ENCODE measurements around the gene TACR2.

The TACR2 gene

GRCh38 chr10:69403519-69403918 is 13.2 kb downstream of the TACR2 start:
- DNase-seq (ENCODE audit: low read depth) = no peak
- H3K4me3 ChIP-seq (ENCODE audit: low read depth, low read length) = no peak overlapping the region
- TF ChIP-seq, protein P1, sequence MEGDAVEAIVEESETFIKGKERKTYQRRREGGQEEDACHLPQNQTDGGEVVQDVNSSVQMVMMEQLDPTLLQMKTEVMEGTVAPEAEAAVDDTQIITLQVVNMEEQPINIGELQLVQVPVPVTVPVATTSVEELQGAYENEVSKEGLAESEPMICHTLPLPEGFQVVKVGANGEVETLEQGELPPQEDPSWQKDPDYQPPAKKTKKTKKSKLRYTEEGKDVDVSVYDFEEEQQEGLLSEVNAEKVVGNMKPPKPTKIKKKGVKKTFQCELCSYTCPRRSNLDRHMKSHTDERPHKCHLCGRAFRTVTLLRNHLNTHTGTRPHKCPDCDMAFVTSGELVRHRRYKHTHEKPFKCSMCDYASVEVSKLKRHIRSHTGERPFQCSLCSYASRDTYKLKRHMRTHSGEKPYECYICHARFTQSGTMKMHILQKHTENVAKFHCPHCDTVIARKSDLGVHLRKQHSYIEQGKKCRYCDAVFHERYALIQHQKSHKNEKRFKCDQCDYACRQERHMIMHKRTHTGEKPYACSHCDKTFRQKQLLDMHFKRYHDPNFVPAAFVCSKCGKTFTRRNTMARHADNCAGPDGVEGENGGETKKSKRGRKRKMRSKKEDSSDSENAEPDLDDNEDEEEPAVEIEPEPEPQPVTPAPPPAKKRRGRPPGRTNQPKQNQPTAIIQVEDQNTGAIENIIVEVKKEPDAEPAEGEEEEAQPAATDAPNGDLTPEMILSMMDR (IDR thresholded peaks at IDR 0.05; ENCODE audit: control insufficient read depth, extremely low read depth, insufficient read depth) = no peak

- no peak for DNase-seq (ENCODE audit: low read depth)
- TF ChIP-seq, protein P1 (IDR thresholded peaks at IDR 0.05; ENCODE audit: control insufficient read depth, extremely low read depth, insufficient read depth) = no peak
- H3K4me3 ChIP-seq (ENCODE audit: low read depth, low read length) = no peak overlapping the region
Observed at GRCh38 chr10:69403066-69403465, 13.7 kb downstream of the TACR2 start.

- no peak overlapping the region for H3K4me3 ChIP-seq (ENCODE audit: low read depth, low read length)
- DNase-seq (ENCODE audit: low read depth) = no peak
- TF ChIP-seq, protein P1 (IDR thresholded peaks at IDR 0.05; ENCODE audit: control insufficient read depth, extremely low read depth, insufficient read depth) = no peak
Observed at GRCh38 chr10:69402386-69402785, 14.3 kb downstream of the TACR2 start.

- DNase-seq (ENCODE audit: low read depth) = no peak
- no peak overlapping the region for H3K4me3 ChIP-seq (ENCODE audit: low read depth, low read length)
- TF ChIP-seq, protein P1 (IDR thresholded peaks at IDR 0.05; ENCODE audit: control insufficient read depth, extremely low read depth, insufficient read depth) = no peak
Observed at GRCh38 chr10:69401416-69401815, 15.3 kb downstream of the TACR2 start.

- TF ChIP-seq, protein P1 (IDR thresholded peaks at IDR 0.05; ENCODE audit: control insufficient read depth, extremely low read depth, insufficient read depth) = no peak
- no peak overlapping the region for H3K4me3 ChIP-seq (ENCODE audit: low read depth, low read length)
- DNase-seq (ENCODE audit: low read depth) = no peak
Observed at GRCh38 chr10:69400936-69401335, 15.8 kb downstream of the TACR2 start.

GRCh38 chr10:69398466-69398865 is 18.3 kb downstream of the TACR2 start:
- DNase-seq (ENCODE audit: low read depth) = no peak
- no peak overlapping the region for H3K4me3 ChIP-seq (ENCODE audit: low read depth, low read length)
- TF ChIP-seq, protein P1 (IDR thresholded peaks at IDR 0.05; ENCODE audit: control insufficient read depth, extremely low read depth, insufficient read depth) = no peak

GRCh38 chr10:69397972-69398371 is 18.7 kb downstream of the TACR2 start:
- no peak for DNase-seq (ENCODE audit: low read depth)

More at GRCh38 chr10:69397972-69398371, 18.7 kb downstream of the TACR2 start:
- TF ChIP-seq, protein P1 (IDR thresholded peaks at IDR 0.05; ENCODE audit: control insufficient read depth, extremely low read depth, insufficient read depth) = no peak
- no peak overlapping the region for H3K4me3 ChIP-seq (ENCODE audit: low read depth, low read length)
